Measurements from ENCODE around the gene CFAP299. TPM values are rescaled to one million over a fixed set of nuclear protein-coding genes. Genes with fewer than 3 reads are reported as not detected.

Gene CFAP299
- total RNA-seq, 1 donor from 2014 or later = 0.13 TPM

Other genes starting within 250 kb of the CFAP299 start
- 0.14 and 0.33 TPM in 2 replicates for gene PRDM8, start 138.2 kb upstream of the CFAP299 start, total RNA-seq
- gene FGF5, start 69.1 kb upstream of the CFAP299 start, total RNA-seq = 0.32 and 0.53 TPM in 2 replicates